A172 (cell line): Measurements from ENCODE around the gene HNRNPD. TPM values are rescaled to one million over a fixed set of nuclear protein-coding genes. Genes with fewer than 3 reads are reported as not detected.
A peak's percentile ranks its signal among the peaks of the same experiment; 100 is the strongest.
"Not testable (repeated sequence)": the region's sequence is repeated elsewhere in the genome, so short reads cannot be mapped to it uniquely, and the experiment has no call there.

Experiments
- DNase-seq: peaks from one replicate; pipeline ENCODE4 v3.0.0-alpha.2; 2015; ENCODE audit warnings: low spot score
- total RNA-seq: library from RNA; depleted of rRNA; stranded (reverse); fragments of >200 nt; shearing (Covaris generic); gene quantifications from 2 replicates; pipeline ENCODE4 v1.2.3, GENCODE V29; 2014

The HNRNPD gene
- total RNA-seq, 1 experiment from 2014 or later: 59.4 TPM

GRCh38 chr4:82372517-82373485 is 990 bp downstream of the HNRNPD start:
- DNase-seq: peak; percentile 77

GRCh38 chr4:82371497-82371896 is 2.3 kb downstream of the HNRNPD start:
- DNase-seq: no peak

- DNase-seq: no peak
Measured at GRCh38 chr4:82367438-82368097, 6.2 kb downstream of the HNRNPD start.

GRCh38 chr4:82366431-82366830 is 7.4 kb downstream of the HNRNPD start:
- DNase-seq: not testable (repeated sequence)

- DNase-seq: no peak
Measured at GRCh38 chr4:82363896-82364487, 9.8 kb downstream of the HNRNPD start.

- no peak for DNase-seq
Measured at GRCh38 chr4:82362565-82362964, 11.2 kb downstream of the HNRNPD start.

GRCh38 chr4:82360298-82361177 is 13.3 kb downstream of the HNRNPD start:
- DNase-seq: no peak

GRCh38 chr4:82358847-82359246 is 14.9 kb downstream of the HNRNPD start:
- DNase-seq: no peak

- no peak for DNase-seq
Measured at GRCh38 chr4:82357640-82358039, 16.2 kb downstream of the HNRNPD start.

- no peak for DNase-seq
Measured at GRCh38 chr4:82354788-82355187, 19.0 kb downstream of the HNRNPD start.

- no peak for DNase-seq
Measured at GRCh38 chr4:82352825-82353366, 20.9 kb downstream of the HNRNPD start.

GRCh38 chr4:82352118-82352824 is 21.5 kb downstream of the HNRNPD start:
- no peak for DNase-seq

GRCh38 chr4:82346126-82346525 is 27.7 kb downstream of the HNRNPD start:
- DNase-seq: no peak

GRCh38 chr4:82335043-82335442 is 38.7 kb downstream of the HNRNPD start:
- DNase-seq: no peak

GRCh38 chr4:82333641-82334040 is 40.1 kb downstream of the HNRNPD start:
- not testable (repeated sequence) for DNase-seq

GRCh38 chr4:82331814-82332213 is 42.0 kb downstream of the HNRNPD start:
- DNase-seq: no peak

- no peak for DNase-seq
Measured at GRCh38 chr4:82320351-82320750, 53.4 kb downstream of the HNRNPD start.

GRCh38 chr4:82303063-82303462 is 70.7 kb downstream of the HNRNPD start:
- DNase-seq: not testable (repeated sequence)
